ENCODE measurements around the gene FRMD4A. TPM values are rescaled to one million over a fixed set of nuclear protein-coding genes. Genes with fewer than 3 reads are reported as not detected.

Gene FRMD4A
- total RNA-seq, 1 experiment from 2014 or later = 7.1 TPM

GRCh38 chr10:14198078-14198477 lies 132.6 kb downstream of the FRMD4A start:
- no peak for ATAC-seq
- H3K27ac ChIP-seq (ENCODE audit: low read length) = no peak overlapping the region
- H3K4me1 ChIP-seq (ENCODE audit: insufficient read depth, low read length) = no peaks in the 10 kb centered on the region
- H3K4me3 ChIP-seq (ENCODE audit: low read length) = no peak overlapping the region
- H3K9me3 ChIP-seq (ENCODE audit: low read length) = no peaks in the 10 kb centered on the region
- H3K27me3 ChIP-seq (ENCODE audit: low read length) = peaks cover 4% of the 10 kb centered on the region; the same call in 1 of the 2 replicates
- H3K9ac ChIP-seq (ENCODE audit: low read length) = no peak overlapping the region
- no peaks in the 10 kb centered on the region for H3K79me2 ChIP-seq (ENCODE audit: low read length)
- no TSS peak for BruUV-seq (replicated peaks)
- intact Hi-C loops (cut with micrococcal nuclease) = loop anchor here (10.0 kb wide), 1 partner anchor 777 kb away; no protein-coding TSS in a partner anchor
- H3K36me3 ChIP-seq (ENCODE audit: low read depth, low read length) = no peaks in the 10 kb centered on the region
- H3K4me2 ChIP-seq (ENCODE audit: low read length) = no peak overlapping the region
- no peaks in the 10 kb centered on the region for H3F3A ChIP-seq (ENCODE audit: low read length, unreplicated experiment)
- no peak for DNase-seq
- TF ChIP-seq, protein P1, sequence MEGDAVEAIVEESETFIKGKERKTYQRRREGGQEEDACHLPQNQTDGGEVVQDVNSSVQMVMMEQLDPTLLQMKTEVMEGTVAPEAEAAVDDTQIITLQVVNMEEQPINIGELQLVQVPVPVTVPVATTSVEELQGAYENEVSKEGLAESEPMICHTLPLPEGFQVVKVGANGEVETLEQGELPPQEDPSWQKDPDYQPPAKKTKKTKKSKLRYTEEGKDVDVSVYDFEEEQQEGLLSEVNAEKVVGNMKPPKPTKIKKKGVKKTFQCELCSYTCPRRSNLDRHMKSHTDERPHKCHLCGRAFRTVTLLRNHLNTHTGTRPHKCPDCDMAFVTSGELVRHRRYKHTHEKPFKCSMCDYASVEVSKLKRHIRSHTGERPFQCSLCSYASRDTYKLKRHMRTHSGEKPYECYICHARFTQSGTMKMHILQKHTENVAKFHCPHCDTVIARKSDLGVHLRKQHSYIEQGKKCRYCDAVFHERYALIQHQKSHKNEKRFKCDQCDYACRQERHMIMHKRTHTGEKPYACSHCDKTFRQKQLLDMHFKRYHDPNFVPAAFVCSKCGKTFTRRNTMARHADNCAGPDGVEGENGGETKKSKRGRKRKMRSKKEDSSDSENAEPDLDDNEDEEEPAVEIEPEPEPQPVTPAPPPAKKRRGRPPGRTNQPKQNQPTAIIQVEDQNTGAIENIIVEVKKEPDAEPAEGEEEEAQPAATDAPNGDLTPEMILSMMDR (conservative IDR thresholded peaks at IDR 0.05; ENCODE audit: low read depth, low read length) = no peak
- TF ChIP-seq EZH2 (IDR thresholded peaks at IDR 0.05; ENCODE audit: low read length, unreplicated experiment) = no peak
- TF ChIP-seq EZH2phosphoT487 (IDR thresholded peaks at IDR 0.05; ENCODE audit: borderline replicate concordance, low read length) = no peak
- no peak overlapping the region for H2AFZ ChIP-seq (ENCODE audit: low read length)
- ChIA-PET CTCF (no interaction called here), POLR2A (ENCODE audit: unreplicated experiment) (no interaction called here)
- H4K20me1 ChIP-seq (ENCODE audit: low read length) = no peaks in the 10 kb centered on the region
- H3K9me2 ChIP-seq (replicated peaks; ENCODE audit: low read length) = no peaks in the 10 kb centered on the region

DNA sequence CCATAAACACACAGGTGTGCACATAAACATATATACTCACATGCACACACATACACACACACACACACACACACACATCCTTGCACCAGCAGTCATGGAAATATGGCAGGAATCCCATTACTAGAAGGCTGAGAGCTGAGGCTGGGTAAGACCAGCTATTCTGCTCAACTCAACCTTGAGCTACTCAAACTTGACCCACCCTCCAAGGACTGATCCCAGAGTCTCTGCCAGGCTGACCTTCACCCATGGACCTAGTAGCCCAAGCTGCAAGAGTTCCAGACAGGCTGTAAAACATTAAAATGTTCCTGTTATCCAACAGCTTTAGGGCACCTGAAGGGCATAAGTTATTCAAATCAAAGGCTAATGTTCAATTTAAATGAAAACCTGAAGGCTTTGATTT lies 134.6 kb downstream of the FRMD4A start:
- no peak for ATAC-seq
- ChIA-PET POLR2A (ENCODE audit: unreplicated experiment) (no interaction called here), CTCF (interaction anchor here (1.2 kb wide), 1 partner anchor 22 kb away, joined by 5 read pairs; no protein-coding TSS in a partner anchor)
- Histone ChIP-seq H3K27me3 (ENCODE audit: low read length) (peaks cover 10% of the 10 kb centered on the region; the same call in 1 of the 2 replicates), H3K27ac (ENCODE audit: low read length) (no peak overlapping the region), H3K4me1 (ENCODE audit: insufficient read depth, low read length) (no peaks in the 10 kb centered on the region), H3K9ac (ENCODE audit: low read length) (no peak overlapping the region), H2AFZ (ENCODE audit: low read length) (no peak overlapping the region), H4K20me1 (ENCODE audit: low read length) (no peaks in the 10 kb centered on the region), H3K9me3 (ENCODE audit: low read length) (no peaks in the 10 kb centered on the region), H3K4me3 (ENCODE audit: low read length) (no peak overlapping the region), H3K9me2 (replicated peaks; ENCODE audit: low read length) (no peaks in the 10 kb centered on the region), H3K4me2 (ENCODE audit: low read length) (no peak overlapping the region), H3F3A (ENCODE audit: low read length, unreplicated experiment) (no peaks in the 10 kb centered on the region), H3K36me3 (ENCODE audit: low read depth, low read length) (no peaks in the 10 kb centered on the region), H3K79me2 (ENCODE audit: low read length) (no peaks in the 10 kb centered on the region)
- BruUV-seq (replicated peaks) = no TSS peak
- intact Hi-C loops (cut with micrococcal nuclease) = loop anchor here (10.0 kb wide), 1 partner anchor 779 kb away; no protein-coding TSS in a partner anchor
- TF ChIP-seq EZH2phosphoT487 (IDR thresholded peaks at IDR 0.05; ENCODE audit: borderline replicate concordance, low read length) = no peak
- TF ChIP-seq EZH2 (IDR thresholded peaks at IDR 0.05; ENCODE audit: low read length, unreplicated experiment) = no peak
- TF ChIP-seq, protein P1 (conservative IDR thresholded peaks at IDR 0.05; ENCODE audit: low read depth, low read length) = no peak
- DNase-seq = no peak

GRCh38 chr10:14195433-14195832 lies 135.3 kb downstream of the FRMD4A start:
- Histone ChIP-seq H3K9ac (ENCODE audit: low read length) (no peak overlapping the region), H3K27me3 (ENCODE audit: low read length) (peaks cover 10% of the 10 kb centered on the region; the same call in 1 of the 2 replicates), H3K27ac (ENCODE audit: low read length) (no peak overlapping the region), H3K79me2 (ENCODE audit: low read length) (no peaks in the 10 kb centered on the region), H3K4me1 (ENCODE audit: insufficient read depth, low read length) (no peaks in the 10 kb centered on the region), H4K20me1 (ENCODE audit: low read length) (no peaks in the 10 kb centered on the region), H3K4me2 (ENCODE audit: low read length) (no peak overlapping the region), H2AFZ (ENCODE audit: low read length) (no peak overlapping the region), H3K9me3 (ENCODE audit: low read length) (no peaks in the 10 kb centered on the region), H3F3A (ENCODE audit: low read length, unreplicated experiment) (no peaks in the 10 kb centered on the region), H3K9me2 (replicated peaks; ENCODE audit: low read length) (no peaks in the 10 kb centered on the region), H3K36me3 (ENCODE audit: low read depth, low read length) (no peaks in the 10 kb centered on the region), H3K4me3 (ENCODE audit: low read length) (no peak overlapping the region)
- POLR2A ChIA-PET (ENCODE audit: unreplicated experiment) = no interaction called here
- DNase-seq (no peak), ATAC-seq (no peak)
- CTCF ChIA-PET = interaction anchor here (0.6 kb wide), 1 partner anchor 283 kb away, joined by 3 read pairs; no protein-coding TSS in a partner anchor
- intact Hi-C loops (cut with micrococcal nuclease) = loop anchor here (10.0 kb wide), 1 partner anchor 779 kb away; no protein-coding TSS in a partner anchor
- TF ChIP-seq EZH2 (IDR thresholded peaks at IDR 0.05; ENCODE audit: low read length, unreplicated experiment) = no peak
- TF ChIP-seq, protein P1 (conservative IDR thresholded peaks at IDR 0.05; ENCODE audit: low read depth, low read length) = no peak
- no peak for TF ChIP-seq EZH2phosphoT487 (IDR thresholded peaks at IDR 0.05; ENCODE audit: borderline replicate concordance, low read length)
- no TSS peak for BruUV-seq (replicated peaks)
